NCI-H2171 treated with DMSO at 0.1 percent for 48 hours (cell line): ENCODE data around the gene IFT20.

Experiments used
- DNase-seq: peaks from one replicate; lab custom pipeline; 2025; lab: John Stamatoyannopoulos, UW

Gene IFT20

GRCh38 chr17:28335201-28335958, at the start of gene IFT20, which contains the start of gene TNFAIP1:
TSS of gene IFT20 (minus strand) at chr17:28335472. CDS start at chr17:28331985, 3,487 bp downstream.
TSS of gene TNFAIP1 (plus strand) at chr17:28335761. CDS start at chr17:28339522, 3,761 bp downstream.
- DNase-seq = peak; percentile 100

- no peak for DNase-seq
Measured at GRCh38 chr17:28385037-28385400, 49.7 kb upstream of the IFT20 start.

GRCh38 chr17:28384281-28385036, 49.2 kb upstream of the IFT20 start:
- no peak for DNase-seq

- no peak for DNase-seq
Measured at GRCh38 chr17:28381141-28381825, 46.0 kb upstream of the IFT20 start.

- DNase-seq = no peak
Measured at GRCh38 chr17:28379814-28380801, 44.8 kb upstream of the IFT20 start.

- no peak for DNase-seq
Measured at GRCh38 chr17:28372945-28373274, 37.6 kb upstream of the IFT20 start.

- peak; percentile 49 for DNase-seq
Measured at GRCh38 chr17:28372203-28372944, 37.1 kb upstream of the IFT20 start.

GRCh38 chr17:28371245-28372202, 36.3 kb upstream of the IFT20 start, which contains the start of gene SARM1:
TSS of gene SARM1 (plus strand) at chr17:28371694. CDS start at chr17:28372033, 339 bp downstream.
- DNase-seq = peak; percentile 90

GRCh38 chr17:28370744-28371103, 35.5 kb upstream of the IFT20 start:
- DNase-seq = no peak

- DNase-seq = no peak
Measured at GRCh38 chr17:28370035-28370743, 34.9 kb upstream of the IFT20 start, which contains the start of gene VTN. TSS of gene VTN (minus strand) at chr17:28370307. CDS start at chr17:28370203, 104 bp downstream.

- no peak for DNase-seq
Measured at GRCh38 chr17:28369684-28370034, 34.4 kb upstream of the IFT20 start.

- DNase-seq = no peak
Measured at GRCh38 chr17:28368915-28369683, 33.8 kb upstream of the IFT20 start.

- no peak for DNase-seq
Measured at GRCh38 chr17:28368306-28368831, 33.1 kb upstream of the IFT20 start.

GRCh38 chr17:28367641-28368305, 32.5 kb upstream of the IFT20 start:
- DNase-seq = no peak

- DNase-seq = no peak
Measured at GRCh38 chr17:28366605-28367004, 31.3 kb upstream of the IFT20 start.

GRCh38 chr17:28365487-28365886, 30.2 kb upstream of the IFT20 start:
- DNase-seq = peak; percentile 68

GRCh38 chr17:28364665-28365363, 29.5 kb upstream of the IFT20 start, which contains the start of gene SEBOX:
TSS of gene SEBOX (minus strand) at chr17:28365199. CDS start at chr17:28365151, 48 bp downstream.
- DNase-seq = no peak
